GM06990 (cell line): ENCODE measurements around the gene PRSS22.

Source experiments
- DNase-seq: peaks from one replicate; pipeline ENCODE4 v3.0.0-alpha.2; 2011; ENCODE audit not compliant: insufficient read length; ENCODE audit errors: extremely low read depth
- H3K27me3 ChIP-seq: replicated peaks from 2 replicates; pipeline ENCODE4 v1.6.0; 2011; ENCODE audit warnings: low read length; ENCODE audit not compliant: control insufficient read depth, insufficient read depth
- H3K36me3 ChIP-seq: 2 replicates; pipeline ENCODE4 v1.5.1; 2011; ENCODE audit warnings: low read length; ENCODE audit not compliant: control insufficient read depth, insufficient read depth
- H3K4me3 ChIP-seq: replicated peaks from 2 replicates; pipeline ENCODE4 v1.5.1; 2011; ENCODE audit warnings: low read depth, mild to moderate bottlenecking, control low read depth, low read length
- TF ChIP-seq, protein P1 (sequence below): IDR thresholded peaks from 2 replicates; pipeline ENCODE4 v1.5.1; 2011; ENCODE audit warnings: low read length, control low read depth, mild to moderate bottlenecking, inconsistent platforms; ENCODE audit not compliant: insufficient read depth, poor library complexity, severe bottlenecking

The PRSS22 gene

DNA sequence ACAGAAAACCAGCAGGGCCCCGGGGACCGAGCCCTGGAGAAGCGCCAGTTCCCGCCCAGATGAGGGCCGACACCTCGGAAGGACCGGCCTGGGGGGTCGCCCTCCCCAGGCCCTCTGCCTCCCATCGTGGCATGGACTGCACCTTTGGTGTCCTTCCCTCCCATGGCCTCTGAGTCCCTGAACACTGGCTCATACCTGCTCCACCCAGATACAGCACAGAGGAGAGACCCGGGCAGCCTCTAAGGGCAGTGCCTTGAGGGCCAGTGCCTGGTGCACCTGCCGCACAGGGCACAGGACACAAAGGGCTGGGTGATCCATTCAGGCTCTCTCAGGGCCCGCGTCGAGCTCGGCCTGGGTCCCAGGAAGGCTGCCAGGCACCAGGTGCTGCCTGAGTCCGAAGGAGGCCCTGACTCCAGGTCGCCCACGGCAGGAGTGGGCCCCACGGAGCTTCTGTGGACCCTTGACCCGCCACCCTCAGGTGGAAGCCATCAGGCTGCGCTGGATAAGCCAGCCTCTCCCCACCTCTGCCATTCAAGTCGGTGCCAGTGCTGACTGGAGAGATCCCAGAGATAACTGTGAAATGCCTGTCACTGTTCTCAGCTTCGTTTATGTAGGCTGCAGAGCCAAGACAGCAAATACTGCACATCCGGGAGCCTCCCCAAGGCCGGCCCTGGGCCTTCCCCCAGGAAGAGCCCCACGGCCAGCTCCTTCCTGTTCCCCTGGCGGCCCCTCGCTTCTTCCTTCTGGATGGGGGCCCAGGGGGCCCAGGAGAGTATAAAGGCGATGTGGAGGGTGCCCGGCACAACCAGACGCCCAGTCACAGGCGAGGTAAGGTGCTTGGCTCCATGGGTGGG is 28.2 kb downstream of the PRSS22 start, which contains the start of gene ZG16B:
Gene ZG16B (plus strand): TSS at position 803 of the 854 bp plus-strand sequence. CDS start 139 bp downstream, outside the sequence.
- Histone ChIP-seq H3K36me3 (no peaks in the 10 kb centered on the region), H3K27me3 (no peaks in the 10 kb centered on the region; the same call in 1 of the 2 replicates), H3K4me3 (peak within 1 kb of the TSS; percentile 1)
- TF ChIP-seq, protein P1, sequence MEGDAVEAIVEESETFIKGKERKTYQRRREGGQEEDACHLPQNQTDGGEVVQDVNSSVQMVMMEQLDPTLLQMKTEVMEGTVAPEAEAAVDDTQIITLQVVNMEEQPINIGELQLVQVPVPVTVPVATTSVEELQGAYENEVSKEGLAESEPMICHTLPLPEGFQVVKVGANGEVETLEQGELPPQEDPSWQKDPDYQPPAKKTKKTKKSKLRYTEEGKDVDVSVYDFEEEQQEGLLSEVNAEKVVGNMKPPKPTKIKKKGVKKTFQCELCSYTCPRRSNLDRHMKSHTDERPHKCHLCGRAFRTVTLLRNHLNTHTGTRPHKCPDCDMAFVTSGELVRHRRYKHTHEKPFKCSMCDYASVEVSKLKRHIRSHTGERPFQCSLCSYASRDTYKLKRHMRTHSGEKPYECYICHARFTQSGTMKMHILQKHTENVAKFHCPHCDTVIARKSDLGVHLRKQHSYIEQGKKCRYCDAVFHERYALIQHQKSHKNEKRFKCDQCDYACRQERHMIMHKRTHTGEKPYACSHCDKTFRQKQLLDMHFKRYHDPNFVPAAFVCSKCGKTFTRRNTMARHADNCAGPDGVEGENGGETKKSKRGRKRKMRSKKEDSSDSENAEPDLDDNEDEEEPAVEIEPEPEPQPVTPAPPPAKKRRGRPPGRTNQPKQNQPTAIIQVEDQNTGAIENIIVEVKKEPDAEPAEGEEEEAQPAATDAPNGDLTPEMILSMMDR: no peak
- DNase-seq: no peak

DNA sequence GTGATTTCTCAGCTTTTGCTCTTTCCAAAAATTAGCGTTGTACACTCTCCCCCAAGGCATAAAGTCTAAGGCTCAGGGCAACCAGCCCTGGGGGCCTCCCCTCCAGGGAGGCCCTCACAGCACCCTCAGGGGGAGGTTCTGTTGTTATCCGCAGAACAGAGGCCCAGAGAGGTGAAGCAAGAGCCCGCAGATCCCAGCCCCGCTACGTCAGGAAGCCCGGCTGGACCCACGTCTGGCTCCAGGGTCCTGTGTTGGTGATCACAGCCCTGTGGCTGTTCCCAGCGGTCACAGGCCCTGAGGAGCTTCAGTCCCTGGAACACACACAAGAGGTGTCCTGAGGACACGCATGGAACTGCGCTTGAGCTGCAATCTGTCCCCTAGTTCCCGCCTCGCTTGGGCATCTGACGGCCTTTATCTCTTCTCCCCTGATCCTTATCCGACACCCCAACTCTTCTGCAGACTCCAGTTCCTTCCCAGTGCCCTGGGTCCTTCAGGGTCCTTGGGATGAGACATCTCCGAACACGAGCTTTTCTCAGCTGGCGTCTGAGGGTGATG is 29.0 kb downstream of the PRSS22 start:
- no peak overlapping the region for H3K4me3 ChIP-seq
- H3K36me3 ChIP-seq: no peaks in the 10 kb centered on the region
- TF ChIP-seq, protein P1: no peak
- H3K27me3 ChIP-seq: no peaks in the 10 kb centered on the region; the same call in 1 of the 2 replicates
- no peak for DNase-seq

DNA sequence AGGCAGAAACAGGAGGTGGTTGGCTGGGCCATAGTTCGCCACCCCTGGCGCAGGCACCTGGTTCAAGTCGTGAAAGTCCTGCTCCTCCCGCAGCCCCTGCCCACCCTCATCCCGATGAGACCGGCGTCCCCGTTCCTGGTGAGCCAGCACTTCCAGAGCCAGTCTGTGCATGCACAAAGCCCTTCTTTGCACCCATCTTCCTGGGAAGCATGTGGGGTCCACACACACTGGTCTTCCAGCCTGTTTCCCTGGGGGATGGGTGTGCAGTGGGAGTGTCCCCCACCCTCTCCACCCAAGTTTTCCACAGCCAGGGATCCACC is 29.5 kb downstream of the PRSS22 start:
- TF ChIP-seq, protein P1: no peak
- H3K4me3 ChIP-seq: no peak overlapping the region
- DNase-seq: no peak
- no peaks in the 10 kb centered on the region; the same call in 1 of the 2 replicates for H3K27me3 ChIP-seq
- H3K36me3 ChIP-seq: no peaks in the 10 kb centered on the region

DNA sequence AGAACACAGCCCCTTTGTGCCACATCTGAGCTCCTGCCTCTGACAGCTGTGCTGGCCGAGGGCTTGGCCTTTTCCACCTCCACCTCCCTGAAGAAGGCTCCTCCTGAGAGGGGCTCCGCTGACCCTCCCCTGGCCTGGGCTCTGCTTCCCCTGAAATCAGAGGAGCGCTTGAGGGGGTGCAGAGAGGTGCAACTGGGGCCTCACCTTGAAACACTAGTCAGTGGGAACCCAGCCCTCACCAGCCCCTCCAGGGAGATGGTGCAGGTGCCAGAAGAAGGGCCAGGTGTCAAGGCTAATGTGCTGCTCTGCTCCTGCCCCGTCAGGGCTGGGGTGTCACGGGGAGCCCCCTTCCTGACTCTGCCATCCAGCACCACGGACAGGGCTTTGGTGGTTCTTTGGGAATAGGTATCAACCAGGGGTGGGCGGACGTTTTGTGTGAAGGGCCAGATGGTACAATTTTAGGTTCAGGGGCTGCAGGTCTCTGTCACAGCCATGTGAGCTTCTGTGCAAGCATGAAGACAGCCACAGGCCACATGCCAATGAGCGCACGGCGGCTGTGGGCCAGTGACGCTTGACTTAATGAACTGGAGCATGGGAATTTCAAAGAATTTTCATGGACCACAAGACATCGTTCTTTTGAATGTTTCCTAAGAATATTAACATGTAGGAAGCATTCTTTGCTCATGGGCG is 30.0 kb downstream of the PRSS22 start:
- Histone ChIP-seq H3K36me3 (no peaks in the 10 kb centered on the region), H3K4me3 (no peak overlapping the region), H3K27me3 (no peaks in the 10 kb centered on the region; the same call in 1 of the 2 replicates)
- DNase-seq: no peak
- TF ChIP-seq, protein P1: no peak

DNA sequence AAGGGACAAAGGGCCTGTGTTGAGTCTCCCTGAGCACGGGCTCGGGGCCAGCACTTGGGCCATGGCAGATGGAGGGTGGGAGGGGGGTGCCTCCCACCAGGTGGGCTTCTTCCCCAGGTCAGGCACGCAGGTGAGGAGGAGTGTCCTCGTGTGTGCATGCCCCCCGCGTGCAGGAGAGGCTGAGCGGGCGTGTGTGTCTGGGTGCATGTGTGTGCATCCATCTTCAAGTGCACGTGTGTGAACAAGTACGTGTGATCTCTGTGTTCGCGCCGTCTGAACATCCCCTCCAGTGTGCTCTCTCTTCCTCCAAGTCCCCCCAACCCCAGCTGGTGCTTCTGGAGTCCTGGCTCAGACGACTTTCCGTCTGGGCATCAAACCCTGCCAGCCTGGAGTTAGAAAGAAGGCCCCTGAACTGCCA is 30.6 kb downstream of the PRSS22 start:
- Histone ChIP-seq H3K4me3 (no peak overlapping the region), H3K27me3 (no peaks in the 10 kb centered on the region; the same call in 1 of the 2 replicates), H3K36me3 (no peaks in the 10 kb centered on the region)
- TF ChIP-seq, protein P1: no peak
- no peak for DNase-seq
